A549 (cell line): Measurements from ENCODE around the gene REPS2.

Experiments used
- CTCF ChIP-seq: fragments of >200 bp; sonication (Bioruptor Twin); formaldehyde crosslinking; IDR thresholded peaks from 3 replicates; pipeline ENCODE4 v1.5.1; 2016
- HDAC2 ChIP-seq: fragments of 200-600 bp; sonication (generic); IDR thresholded peaks from 2 replicates; pipeline ENCODE4 v1.6.1; 2016
- POLR2A ChIP-seq: IDR thresholded peaks from 2 replicates; pipeline ENCODE4 v1.6.1; 2012; ENCODE audit warnings: mild to moderate bottlenecking, low read length
- POLR2AphosphoS2 ChIP-seq: conservative IDR thresholded peaks from 2 replicates; pipeline ENCODE4 v1.6.1; 2012; ENCODE audit warnings: low read length, improper control_type of control experiment, inconsistent platforms
- TF ChIP-seq, protein P1 (sequence below): fragments of 200-600 bp; sonication (generic); IDR thresholded peaks from 2 replicates; pipeline ENCODE4 v1.6.1; 2016; ENCODE audit warnings: antibody characterized with exemption, mild to moderate bottlenecking, moderate library complexity

- TF ChIP-seq CTCF (no peak), POLR2A (no peak), POLR2AphosphoS2 (no peak), HDAC2 (no peak)
- TF ChIP-seq, protein P1, sequence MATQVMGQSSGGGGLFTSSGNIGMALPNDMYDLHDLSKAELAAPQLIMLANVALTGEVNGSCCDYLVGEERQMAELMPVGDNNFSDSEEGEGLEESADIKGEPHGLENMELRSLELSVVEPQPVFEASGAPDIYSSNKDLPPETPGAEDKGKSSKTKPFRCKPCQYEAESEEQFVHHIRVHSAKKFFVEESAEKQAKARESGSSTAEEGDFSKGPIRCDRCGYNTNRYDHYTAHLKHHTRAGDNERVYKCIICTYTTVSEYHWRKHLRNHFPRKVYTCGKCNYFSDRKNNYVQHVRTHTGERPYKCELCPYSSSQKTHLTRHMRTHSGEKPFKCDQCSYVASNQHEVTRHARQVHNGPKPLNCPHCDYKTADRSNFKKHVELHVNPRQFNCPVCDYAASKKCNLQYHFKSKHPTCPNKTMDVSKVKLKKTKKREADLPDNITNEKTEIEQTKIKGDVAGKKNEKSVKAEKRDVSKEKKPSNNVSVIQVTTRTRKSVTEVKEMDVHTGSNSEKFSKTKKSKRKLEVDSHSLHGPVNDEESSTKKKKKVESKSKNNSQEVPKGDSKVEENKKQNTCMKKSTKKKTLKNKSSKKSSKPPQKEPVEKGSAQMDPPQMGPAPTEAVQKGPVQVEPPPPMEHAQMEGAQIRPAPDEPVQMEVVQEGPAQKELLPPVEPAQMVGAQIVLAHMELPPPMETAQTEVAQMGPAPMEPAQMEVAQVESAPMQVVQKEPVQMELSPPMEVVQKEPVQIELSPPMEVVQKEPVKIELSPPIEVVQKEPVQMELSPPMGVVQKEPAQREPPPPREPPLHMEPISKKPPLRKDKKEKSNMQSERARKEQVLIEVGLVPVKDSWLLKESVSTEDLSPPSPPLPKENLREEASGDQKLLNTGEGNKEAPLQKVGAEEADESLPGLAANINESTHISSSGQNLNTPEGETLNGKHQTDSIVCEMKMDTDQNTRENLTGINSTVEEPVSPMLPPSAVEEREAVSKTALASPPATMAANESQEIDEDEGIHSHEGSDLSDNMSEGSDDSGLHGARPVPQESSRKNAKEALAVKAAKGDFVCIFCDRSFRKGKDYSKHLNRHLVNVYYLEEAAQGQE, result no peak
These were observed 43.3 kb downstream of the REPS2 start for GRCh38 chrX:16989750-16990149.
